DMS114 treated with DMSO at 0.1 percent for 48 hours (cell line): Measurements from ENCODE around the gene TBC1D21.
A peak's percentile ranks its signal among the peaks of the same experiment; 100 is the strongest.
"Not testable (repeated sequence)": the region's sequence is repeated elsewhere in the genome, so short reads cannot be mapped to it uniquely, and the experiment has no call there.

Experiments
- DNase-seq: peaks from one replicate; lab custom pipeline; 2025; ENCODE audit not compliant: unreplicated experiment; lab: John Stamatoyannopoulos, UW

TBC1D21 gene

DNA sequence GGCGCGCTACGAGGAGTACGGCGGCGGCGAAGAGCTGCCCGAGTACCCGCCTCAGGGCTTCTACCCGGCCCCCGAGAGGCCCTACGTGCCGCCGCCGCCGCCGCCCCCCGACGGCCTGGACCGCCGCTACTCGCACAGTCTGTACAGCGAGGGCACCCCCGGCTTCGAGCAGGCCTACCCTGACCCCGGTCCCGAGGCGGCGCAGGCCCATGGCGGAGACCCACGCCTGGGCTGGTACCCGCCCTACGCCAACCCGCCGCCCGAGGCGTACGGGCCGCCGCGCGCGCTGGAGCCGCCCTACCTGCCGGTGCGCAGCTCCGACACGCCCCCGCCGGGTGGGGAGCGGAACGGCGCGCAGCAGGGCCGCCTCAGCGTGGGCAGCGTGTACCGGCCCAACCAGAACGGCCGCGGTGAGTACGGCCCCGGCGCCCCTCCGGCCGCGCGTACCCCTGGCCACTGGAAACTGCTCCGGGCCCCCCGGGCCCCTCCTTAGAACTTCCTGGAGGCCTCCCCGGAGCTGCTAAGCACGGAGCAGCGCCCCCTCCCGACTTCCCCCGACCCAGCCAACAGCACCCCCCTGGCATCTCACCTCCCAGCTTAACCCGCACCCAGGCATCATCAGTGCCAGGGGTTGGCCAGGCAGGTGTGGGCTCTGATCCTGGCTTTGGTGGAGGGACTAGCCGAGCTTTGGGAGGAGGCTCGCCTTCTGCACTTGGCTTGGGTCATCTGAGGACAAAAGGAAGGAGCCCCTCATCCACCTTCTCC is 54.3 kb downstream of the TBC1D21 start:
- peak; percentile 37 for DNase-seq

DNA sequence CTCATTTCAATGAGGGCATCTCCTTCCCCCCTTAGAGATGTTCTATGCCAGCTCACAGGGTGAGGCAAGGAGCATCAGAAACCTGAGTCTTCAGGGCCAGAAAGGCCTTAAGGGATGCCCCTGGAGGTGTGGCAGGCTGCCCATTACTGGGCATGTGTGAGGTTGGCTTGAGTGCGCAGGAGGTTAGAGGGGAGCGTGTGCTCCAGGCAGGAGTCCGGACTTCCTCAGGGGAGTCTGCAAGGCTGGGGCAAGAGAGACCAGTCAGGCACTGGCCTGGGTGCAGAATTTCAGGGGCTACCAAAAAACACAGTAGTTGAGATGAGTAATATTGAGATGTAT is 54.8 kb downstream of the TBC1D21 start:
- no peak for DNase-seq

DNA sequence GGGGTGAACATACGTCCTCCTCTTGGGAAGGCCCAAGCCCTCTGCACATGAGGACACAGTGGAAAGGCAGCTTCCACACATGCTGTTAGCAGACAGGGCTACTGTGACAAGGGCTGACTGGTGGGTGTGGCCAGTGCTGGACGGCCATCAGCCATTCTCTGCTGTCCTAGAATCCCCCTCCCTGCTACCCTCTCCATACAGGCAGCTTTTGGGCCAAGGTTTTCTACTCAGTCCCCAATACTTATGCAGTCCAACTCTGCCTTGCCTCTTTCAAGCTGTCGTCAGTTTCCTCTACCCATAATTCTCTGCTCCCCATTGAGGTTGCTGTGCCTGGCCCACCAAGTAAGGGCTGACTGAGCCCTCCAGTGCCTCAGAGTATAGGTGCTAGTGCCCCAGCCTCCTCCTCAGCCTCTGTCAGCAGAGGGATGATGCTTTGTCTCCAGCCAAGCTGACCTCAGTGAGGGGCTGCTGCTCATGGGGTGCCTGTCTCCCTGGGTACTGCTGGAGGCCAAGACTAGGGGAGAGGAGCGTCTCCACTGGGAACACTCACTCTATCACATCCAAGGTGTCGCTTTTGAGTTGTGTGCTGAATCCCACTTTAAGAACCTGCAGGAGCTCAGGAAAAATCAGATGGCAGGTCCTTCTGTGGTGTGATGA is 55.7 kb downstream of the TBC1D21 start:
- no peak for DNase-seq

DNA sequence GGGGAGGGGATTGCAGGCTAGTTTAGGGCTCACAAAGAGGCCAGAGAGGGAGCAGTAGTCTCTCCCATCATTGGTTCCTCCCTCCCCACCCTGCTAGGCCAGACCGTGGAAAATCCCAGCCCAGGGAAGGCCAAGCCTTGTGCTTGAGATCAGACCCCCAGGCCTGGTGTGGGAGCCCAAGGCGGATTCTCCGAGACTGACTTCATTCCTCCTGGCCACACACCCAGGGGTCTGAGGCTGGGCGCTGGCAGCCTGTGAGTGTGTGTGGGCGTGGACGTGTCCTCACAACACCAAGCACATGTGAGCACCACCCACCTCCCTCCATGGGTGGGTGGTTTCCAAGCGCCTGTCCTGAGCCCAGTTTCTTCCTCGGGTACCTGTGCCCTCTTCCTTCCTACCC is 57.0 kb downstream of the TBC1D21 start:
- no peak for DNase-seq

DNA sequence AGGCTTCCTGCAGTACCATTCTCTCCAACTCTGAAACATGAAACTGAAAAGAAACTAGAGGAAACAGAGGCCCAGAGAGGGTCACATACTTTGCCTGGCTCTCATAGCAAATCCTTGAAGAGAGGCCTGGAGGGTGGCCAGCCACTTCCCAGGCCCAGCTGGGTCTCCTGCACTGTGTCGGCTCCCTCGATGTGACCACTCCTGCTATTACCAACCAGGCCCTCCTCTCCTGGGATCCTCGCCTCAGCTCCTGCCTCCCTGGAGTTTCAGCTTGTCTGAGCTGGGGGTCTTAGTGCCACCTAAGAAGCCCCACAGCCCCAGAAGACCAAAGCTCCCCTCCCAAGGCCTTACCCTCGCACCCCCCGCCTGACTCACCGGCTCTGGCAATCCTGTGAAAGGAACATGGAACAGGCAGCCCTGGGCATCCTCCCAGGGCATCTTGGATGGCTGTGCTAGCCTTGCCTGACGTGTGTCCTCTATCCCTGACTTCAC is 57.5 kb downstream of the TBC1D21 start:
- DNase-seq: no peak

DNA sequence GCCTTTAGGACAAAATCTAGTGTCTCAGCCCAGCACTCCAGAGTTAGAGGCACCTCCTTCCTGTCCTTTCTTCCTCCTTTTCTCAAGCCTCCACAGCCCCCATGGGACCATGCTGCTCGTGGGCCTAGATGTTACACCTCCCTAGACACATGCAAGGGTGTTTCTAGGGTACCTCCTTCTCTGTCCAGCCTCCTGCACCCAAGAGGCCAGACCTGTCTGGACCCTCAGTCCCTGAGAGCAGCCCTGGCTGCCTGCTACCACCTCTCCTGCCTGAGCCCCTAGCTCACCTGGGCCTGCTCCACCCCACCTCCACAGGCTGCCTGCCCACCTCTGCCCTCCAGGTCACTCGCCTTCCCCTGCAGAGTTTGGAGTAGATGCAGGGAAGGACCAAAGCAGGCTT is 58.1 kb downstream of the TBC1D21 start:
- DNase-seq: no peak

DNA sequence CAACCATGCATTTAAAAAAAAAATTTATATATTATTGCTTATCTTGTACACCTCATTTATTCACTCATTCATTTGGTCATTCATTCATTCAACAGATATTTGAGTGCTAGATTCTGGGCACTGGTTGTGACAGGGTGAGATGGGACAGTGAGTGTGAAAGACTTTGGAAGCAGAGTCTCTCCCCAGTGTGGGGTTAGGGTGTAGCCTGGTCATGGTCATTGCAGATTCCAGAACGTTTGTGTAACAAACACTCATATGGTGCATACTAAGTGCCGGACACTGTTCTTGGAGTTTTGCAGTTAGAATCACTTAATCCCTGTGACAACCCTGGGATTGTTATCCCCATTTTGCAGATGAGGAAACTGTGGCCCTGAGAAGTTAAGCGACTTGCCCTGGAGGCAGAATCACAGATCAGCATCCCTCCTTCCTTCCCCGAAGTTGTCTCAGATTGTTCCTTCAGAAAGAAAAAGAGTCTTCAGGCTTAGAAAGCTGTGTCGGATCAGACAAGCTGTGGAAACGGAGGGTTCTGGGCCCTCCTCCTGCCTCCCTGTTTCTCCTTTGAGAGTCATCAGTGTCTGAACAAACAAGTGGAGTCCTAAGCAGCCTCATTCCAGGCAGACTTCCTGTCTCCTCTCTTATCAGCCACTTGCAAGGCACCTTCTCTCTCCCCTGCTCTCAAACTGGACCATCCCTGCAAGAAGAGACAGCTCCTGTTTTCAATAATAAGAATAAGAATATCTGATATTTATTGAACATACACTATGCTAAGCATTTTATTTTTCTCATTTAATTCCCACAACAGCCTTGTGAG is 59.2 kb downstream of the TBC1D21 start:
- DNase-seq: no peak

DNA sequence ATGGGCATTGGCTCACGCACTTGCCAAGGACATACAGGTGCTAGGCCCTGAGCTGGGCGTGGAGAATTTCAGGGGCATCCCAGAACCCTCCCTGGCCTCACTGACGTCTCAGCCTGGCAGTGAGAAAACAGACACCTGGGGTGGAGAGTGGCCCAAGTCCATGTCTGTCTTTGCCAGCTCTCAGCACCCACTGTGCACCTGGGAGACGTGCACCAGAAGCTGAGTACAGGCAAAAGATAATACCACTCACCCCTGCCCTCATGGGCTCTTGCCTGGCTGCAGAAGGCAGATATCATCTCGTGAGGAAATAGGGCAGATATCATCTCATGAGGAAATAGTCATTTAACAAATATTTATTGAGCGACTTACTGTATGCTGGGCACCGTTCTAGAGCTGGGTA is 60.9 kb downstream of the TBC1D21 start:
- no peak for DNase-seq

DNA sequence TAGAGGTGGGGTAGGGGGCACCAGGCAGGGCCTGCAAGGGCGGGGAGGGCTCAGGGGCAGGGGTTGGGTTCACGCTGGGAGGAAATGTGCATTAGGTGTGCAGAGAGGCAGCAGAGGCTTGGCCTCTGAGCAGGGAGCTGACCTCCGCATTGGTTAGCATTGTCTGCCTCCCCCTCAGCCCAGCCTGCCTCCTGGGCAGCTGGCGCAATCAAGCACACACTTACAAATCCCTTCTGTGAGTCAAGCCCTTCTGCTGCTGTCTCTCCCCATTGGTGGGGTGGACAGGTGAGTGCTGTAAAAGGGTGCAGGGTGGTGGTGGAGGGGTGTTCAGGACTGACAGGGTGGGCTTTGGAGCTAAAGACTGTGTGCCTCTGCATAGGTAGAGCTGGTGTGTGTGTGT is 62.2 kb downstream of the TBC1D21 start:
- no peak for DNase-seq

DNA sequence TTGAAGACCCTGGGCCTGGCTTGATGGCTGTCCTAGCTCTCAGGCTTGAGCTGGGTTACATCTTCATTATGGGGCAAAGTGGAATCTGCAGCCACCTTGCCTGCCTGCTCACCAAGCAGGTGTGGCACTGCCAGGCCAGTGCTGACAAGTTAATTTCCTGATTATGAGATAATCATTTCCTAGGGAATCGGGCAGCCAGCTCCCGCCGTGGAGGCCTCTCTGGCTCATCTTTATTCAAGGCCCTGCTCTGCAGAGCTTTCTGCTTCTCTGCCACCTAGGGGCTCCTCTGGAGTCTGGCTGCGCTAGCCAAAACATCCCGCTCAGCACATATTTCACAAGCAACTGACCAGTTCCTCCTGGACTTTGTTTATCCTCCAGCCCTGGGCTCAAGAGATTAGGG is 62.8 kb downstream of the TBC1D21 start:
- no peak for DNase-seq

DNA sequence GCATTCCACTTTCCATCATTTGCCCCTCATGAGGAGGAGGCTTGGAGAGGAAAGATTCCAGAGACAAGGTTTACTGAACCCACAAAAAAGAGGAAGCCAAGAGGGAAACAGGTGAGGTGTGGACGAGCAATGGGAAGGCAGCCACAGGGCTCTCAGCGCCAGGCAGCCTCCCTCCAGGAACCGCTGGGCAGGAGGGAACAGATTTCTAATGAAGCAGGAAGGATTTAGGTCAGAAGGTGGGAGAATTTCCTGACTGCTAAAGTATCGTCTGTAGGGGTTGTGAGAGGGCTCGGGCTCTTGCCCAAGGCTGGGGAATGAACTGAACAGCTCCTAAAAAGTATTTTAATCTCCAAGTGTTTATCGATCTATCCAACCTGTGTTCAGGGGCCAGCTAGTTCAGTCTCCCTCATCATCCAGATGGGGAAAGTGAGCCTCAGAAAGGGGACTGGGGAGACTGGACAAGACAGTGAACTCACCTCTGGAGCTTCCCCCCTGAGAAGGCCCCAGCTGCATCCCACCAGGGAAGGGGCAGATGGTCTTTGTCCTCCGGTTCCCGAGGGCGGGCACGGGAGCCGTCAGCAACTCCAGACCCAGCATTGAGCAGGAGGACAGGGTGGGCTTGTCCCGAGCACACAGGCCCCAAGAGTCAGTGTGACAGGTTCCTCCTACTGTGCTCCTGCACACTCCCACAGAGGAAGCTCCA is 63.4 kb downstream of the TBC1D21 start:
- no peak for DNase-seq

DNA sequence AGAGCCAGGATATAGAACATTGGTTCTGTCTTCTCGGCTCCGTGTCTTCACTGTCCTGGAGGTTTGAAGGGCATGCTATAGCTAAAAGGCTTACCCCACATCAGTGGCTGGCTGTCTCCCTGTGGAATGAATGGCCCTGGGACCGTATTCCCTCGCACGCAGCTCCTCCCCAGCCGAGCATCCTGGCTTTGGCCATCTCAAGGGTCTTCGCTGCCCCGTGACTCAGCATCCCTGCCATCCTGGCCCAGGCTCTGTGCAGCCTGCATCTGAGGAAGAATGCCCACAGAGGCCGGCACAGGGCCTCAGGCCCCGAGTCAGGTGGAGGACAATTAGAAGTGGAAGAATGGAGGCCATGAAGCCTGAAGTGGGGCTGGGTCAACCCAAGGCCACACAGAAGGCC is 63.9 kb downstream of the TBC1D21 start:
- DNase-seq: no peak

DNA sequence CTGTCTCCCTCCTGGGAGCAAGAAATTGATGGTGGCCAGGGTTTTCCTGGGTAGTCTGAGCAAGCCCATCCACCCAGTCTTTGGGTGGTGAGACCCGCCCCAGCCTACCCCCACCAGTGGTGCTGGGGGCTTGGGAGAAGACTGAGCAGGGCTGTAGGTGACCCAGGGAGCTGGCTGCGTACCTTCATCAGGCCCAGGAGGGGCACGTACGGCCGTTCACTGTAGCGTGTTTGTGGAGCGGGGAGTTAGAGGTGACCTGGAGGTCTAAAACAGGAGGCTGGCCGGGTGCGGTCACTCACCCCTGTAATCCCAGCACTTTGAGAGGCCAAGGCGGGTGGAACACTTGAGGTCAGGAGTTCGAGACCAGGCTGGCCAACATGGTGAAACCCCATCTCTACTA is 64.4 kb downstream of the TBC1D21 start:
- DNase-seq: no peak

DNA sequence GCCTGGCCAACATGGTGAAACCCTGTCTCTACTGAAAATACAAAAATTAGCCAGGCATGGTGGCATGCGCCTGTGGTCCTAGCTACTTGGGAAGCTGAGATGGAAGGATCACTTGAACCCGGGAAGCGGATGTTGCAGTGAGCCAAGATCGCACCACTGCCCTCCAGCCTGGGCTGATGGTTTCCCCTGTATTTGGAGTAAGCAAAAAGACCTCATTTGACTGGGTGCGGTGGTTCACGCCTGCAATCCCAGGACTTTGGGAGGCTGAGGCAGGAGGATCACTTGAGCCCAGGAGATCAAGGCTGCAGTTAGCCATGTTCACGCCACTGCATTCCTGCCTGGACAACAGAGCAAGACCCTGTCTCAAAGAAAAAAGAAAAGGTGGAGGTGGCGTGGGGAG is 65.2 kb downstream of the TBC1D21 start:
- not testable (repeated sequence) for DNase-seq
